ENCODE measurements around the gene UCHL1.

Gene UCHL1

DNA sequence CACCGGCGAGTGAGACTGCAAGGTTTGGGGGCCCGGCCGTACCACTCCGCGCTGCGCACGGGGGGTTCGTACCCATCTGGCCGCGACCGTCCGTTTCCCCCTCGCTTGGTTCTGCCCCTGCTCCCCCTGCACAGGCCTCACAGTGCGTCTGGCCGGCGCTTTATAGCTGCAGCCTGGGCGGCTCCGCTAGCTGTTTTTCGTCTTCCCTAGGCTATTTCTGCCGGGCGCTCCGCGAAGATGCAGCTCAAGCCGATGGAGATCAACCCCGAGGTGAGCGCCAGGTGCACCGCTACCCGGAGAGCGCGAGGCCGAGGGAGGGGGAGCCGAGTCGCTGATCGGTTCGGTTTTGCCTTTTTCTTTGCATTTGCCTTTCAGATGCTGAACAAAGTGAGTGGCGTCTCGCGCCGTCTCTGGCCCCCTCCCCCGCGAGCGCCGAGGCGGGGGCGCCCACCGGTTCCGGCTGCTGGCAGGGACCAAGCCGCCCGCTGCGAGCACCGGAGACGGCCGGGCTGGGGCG, at the start of gene UCHL1:
Gene UCHL1, plus strand, starts transcription at position 189 of the 517 bp plus-strand sequence. Its CDS starts 49 bp downstream, at position 238.
- no peak for DNase-seq

DNA sequence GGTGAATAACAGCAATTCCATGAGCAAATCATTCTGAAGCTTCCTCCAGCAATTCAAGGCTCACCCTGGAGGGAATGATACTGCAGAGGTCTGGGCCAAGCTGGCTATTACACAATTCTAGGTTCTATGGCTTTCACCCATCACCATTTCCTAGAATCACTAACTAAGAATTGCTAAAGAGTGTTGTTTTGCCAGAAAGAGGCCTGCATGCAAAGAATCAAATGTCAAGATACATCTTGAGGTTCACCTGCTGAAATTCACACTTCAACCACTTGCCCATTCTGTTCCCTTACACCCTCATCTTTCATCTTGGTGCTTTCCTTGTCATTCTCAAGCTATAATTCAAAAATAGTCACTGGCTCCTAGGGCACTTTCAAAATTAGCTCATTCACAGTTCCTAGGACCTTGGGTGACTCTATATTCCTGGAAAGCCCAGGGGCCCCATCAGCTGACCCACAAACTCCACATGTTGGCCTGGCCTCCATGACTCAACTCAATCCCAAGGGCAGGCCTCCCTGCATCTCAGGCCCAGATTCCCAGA, 49.4 kb upstream of the UCHL1 start:
- DNase-seq = no peak

DNA sequence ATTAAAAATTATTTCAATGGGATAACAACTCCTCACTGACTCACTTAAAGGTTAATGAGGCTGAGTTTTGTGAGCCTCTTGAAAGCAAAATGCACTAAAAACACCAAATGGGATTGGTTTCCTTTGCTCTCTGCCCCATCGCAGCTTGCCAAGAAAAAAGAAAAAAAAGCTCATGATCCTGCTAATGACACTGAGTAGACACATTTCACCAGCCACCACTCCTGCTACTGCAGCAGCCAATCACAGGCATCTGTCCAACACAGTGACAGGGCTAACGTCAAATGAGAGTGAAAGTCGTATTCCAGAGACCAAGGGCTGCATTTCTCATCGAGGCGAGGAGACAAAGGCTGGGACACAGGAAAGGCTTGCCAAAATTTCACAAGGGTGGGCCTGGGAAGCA, 47.5 kb upstream of the UCHL1 start:
- DNase-seq = no peak

DNA sequence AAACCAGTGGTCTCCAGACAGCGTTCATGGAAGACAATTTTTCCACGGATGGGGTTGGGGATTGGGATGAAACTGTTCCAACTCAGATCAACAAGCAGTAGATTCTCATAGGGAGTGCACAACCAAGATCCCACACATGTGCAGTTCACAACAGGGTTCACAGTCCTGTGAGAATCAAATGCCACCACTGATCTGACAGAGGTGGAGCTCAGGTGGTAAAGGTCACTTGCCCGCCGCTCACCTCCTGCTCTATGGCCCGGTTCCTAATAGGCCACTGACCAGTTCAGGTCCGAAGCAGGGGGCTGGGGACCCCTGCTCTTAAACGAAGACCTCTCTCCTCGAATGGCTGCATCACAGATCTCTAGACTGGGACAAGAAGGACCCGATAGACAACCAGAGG, 46.8 kb upstream of the UCHL1 start:
- no peak for DNase-seq

DNA sequence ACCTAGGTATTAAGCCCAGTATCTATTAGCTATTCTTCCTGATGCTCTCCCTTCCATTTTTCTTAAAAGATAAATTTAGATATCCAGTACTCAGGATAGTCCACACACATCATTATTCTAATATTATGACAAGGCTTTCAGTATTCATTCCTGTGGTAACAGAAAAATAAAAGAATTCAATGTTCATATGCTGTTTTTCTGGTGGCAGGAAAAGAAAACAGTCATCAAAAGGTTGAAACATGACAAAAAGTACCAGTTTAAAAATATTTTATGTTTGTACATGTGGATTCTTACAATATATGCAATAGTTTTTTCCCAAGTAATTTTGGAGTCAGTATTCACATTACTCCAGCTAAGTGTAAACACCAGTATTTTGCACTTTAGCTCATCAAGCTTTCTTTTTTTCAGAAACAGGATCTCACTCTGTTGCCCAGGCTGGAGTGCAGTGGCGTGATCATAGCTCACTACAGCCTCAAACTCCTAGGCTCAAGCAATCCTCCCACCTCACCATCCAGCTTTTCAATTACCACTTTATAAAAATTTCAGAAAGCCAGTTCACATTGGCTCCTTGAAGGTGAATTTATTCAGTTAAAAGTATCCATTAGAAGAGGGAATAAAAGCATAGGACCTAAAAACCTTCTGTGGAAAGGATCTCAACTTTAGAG, 44.6 kb upstream of the UCHL1 start:
- DNase-seq = no peak

DNA sequence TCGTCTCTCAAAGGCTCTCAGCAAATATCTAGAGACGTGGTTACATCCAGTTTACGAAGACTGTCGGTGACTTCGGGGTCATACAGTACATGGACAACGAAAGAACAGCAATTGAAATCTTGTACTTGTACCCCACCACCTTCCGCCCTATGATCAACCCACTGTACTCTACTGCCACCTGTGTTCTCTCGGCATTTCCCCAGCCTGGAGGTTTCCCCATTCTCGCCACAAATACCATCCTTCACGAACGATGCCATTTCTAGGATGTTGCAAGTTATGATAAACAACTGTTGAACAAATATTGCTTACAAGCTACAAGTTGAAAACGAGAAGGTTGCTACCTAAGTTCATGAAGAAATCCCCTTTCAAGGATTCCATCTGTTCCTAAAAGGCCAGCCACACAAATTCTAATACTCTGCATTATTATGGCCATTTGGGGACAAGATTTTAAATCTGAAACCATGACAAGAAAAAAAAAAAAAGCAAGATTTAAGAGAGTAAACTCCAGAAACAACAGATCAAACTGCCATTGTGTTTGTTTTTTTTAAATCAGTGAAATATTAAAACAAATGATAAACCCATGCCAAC, 44.0 kb upstream of the UCHL1 start:
- DNase-seq = no peak

DNA sequence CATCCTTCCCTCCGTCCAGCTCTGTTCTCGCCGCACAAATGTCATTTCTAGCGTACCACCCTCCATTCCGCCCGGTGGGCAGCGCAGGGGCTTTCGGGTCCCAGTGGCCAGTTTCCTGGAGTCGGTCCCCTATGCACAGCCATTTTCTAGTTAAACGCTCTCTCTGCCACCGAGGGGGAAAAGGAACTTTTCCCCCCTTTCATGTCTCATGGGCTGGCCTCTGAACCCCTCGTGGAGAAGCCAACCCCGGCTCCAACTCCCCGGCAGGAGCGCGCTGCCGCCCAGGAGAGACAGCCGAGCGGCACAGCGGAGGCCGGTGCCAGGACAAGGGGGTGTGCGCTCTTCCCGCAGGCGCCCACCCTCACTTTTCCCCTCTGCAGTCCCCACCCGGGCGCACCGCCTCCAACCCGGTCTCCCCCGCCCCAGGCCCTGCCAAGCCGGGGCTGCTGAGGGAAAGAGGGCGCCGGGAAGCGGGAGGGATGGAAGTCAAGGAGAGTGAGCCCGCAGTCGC, 43.0 kb upstream of the UCHL1 start:
- DNase-seq = no peak

DNA sequence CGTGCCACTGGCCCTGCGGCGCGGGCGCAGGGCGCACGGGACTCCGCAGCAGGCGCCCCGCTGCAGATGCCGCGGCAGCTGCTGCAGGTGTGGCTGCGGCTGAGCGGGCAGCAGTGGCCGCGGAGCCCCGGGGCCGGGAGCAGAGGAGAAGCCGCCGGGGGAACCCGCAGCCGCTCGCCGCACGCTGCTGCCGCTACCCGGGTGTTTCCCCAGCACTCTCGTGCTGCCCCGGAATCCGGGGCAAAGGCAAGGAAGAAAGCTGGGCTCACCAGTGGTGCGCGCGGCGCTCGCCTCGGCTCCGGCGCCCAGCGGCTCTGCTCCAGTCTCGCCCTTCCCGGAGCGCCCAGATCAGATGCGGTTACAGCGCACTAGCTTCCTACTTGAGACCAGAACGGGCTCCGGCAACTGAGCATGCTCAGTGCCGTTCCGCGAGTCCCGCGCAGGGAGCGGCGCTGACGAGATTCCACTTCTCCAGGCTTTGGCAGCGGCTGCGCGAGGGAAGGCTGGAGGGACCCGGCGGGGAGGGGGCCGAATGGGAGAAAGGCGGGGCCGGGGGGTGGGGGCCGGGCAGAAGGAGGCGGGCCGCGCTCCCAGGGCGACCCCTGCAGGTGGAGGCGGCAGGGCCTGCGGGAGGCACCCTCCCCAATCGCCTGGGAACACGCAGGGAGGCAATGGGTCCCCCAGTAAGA, 42.4 kb upstream of the UCHL1 start, which contains the start of gene APBB2:
Gene APBB2, minus strand, starts transcription at position 407 of the 689 bp plus-strand sequence. CDS start 181,288 bp downstream, outside the sequence.
- peak; percentile 25 to 34 for DNase-seq

DNA sequence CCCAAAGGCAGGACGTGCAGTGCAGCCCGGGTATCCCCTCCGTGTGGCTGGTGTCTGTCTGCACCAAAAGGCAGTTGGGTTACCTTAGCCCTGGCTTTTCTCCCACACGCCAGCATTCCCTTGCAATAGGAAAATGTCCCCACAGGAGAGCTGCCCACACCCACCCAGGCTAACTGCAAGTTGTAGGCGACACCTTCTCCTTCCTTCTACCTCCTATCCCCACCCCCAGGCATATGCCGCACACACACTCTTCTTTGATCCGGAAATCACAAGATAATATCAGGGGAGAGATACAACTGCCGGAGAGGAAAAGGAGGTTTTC, 41.9 kb upstream of the UCHL1 start:
- DNase-seq = no peak

DNA sequence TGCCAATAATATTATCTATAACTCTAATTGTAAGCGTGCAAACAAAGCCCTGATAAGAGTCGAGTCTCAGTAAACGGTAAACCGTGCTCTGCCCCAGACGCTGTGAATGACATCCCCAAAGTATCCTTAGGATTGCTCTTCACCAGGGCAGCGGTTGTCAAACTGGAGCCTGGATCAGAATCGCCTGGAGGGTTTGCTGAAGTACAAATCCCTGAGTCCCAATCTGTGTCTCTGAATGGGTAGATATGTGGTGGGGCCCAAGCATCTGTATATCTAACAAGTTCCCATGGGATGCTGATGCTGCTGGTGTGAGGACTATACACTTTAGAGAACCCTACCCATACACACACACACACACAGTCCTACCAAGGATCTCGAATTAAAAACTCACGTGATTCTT, 41.6 kb upstream of the UCHL1 start:
- no peak for DNase-seq

DNA sequence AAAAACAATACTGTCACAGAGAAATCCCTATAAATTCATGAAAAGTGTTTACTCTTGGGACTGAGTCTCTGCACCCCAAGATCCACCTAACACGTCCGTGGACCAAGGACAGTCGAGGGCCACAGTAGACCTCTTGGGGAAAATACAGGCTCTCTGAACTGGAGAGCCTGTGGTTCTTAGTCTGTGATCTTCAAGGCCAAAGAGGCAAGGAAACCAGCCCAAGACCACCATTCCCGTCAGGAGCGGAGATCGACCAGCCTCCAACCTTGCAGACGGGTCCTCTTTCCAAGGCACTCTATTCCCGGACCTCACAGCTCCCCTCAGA, 40.8 kb upstream of the UCHL1 start:
- DNase-seq = no peak

DNA sequence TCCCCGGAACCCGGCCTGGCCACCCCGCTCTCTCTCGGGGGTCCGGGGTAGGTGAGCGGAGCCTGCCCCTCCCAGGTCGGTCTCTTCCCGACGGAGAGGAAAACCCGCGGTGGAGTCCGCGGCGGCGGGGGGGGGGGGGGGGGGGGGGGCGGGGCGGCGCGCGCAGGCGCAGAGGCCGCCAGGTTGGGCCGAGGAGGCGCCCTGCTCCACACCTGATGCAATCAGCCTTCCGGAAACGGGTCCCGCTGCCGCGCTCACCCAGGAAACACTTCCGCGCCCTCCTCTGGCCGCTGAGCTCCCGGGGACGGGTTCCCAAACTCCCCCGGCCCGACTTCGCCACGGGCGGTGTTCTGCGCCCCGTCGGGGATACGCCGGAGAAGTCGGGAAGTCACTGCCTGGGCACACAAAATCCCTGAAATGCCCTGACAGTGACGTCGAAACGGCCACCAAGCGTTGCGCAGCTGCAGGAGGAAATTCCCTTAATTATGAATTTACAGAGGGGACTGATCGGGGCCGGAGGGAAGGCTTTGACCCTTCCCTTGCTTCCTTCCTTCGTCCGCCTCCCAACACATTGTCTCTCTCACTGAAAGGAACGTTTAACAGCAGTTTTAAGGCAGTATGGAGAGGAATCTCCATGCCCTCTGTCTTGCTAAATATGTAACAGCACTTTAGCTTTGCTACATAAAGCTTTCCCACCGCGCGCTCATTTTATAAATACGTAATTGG, 40.3 kb upstream of the UCHL1 start:
- peak; percentile 17 to 24 for DNase-seq

DNA sequence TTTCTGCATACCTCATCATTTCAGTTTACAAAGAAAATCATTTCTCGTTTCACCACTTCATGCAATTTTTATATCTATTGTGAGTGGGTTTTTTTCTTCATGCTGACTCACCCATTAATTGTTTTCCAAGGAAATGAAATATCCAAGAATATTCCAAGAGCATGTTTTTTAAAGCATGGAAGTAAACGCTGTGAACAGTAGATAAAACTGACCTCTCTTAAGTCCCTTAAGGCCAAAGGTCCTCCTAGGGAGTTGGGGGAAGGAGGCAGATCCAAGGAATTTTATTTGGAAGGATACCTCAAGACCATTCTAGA, 39.8 kb upstream of the UCHL1 start:
- DNase-seq = no peak

DNA sequence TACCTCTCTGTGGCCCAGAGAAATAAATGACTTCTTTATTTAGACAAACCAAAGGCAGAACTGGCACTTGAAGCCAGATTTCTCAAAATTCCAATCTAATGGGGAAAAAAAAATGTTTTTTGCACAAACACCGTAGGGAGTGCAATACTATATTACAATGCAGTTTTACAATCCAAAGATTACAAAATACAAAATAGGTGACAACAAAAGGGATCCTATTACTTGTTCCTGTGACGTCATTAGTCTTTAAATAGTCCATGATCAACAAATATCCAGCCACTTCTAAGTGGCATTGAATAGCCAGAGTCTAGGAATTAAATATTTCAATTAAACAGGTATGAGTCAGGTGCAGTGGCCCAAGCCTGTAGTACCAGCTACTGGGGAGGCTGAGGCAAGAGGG, 39.4 kb upstream of the UCHL1 start:
- no peak for DNase-seq

DNA sequence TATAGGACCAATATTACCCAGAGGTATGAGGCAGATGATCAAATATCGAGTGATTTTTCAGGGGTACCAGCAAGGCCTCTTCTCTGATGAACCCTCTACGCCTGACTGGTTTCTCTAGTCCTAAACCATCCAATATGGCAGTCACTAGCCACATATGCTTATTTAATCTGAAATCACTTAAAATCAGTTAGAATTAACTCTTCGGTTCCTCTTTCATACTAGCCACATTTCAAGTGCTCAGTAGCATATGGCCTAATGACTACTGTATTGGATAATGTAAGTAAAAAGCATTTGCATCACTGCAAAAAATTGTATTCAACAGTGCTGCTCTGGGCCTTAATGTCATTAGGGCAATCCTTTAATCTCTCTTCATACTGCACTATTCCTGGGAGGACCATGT, 38.0 kb upstream of the UCHL1 start:
- DNase-seq = no peak

DNA sequence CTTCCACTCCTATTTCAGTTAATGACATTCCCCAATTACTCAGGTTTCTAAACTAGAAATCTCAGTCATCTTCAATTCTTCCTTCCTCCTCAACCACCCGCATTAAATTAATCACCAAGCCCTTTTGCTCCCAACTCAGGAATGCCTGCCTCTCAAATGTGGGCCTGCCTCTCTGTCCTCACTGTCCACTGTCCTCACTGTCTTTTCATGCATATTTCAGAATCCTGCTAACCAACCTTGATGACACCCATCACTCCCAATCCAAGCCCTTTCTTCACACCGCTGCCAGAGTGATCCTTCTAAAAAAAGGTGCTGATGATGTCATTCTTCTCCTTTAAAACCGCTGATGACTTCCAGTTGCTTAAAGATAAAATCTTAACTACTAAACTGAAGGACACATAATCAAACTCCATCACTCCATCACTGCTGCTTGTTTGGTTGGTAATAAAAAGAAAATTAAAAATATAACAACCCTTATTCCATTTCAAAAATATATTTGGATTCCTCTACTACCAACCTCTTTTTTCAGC, 37.2 kb upstream of the UCHL1 start:
- DNase-seq = no peak

DNA sequence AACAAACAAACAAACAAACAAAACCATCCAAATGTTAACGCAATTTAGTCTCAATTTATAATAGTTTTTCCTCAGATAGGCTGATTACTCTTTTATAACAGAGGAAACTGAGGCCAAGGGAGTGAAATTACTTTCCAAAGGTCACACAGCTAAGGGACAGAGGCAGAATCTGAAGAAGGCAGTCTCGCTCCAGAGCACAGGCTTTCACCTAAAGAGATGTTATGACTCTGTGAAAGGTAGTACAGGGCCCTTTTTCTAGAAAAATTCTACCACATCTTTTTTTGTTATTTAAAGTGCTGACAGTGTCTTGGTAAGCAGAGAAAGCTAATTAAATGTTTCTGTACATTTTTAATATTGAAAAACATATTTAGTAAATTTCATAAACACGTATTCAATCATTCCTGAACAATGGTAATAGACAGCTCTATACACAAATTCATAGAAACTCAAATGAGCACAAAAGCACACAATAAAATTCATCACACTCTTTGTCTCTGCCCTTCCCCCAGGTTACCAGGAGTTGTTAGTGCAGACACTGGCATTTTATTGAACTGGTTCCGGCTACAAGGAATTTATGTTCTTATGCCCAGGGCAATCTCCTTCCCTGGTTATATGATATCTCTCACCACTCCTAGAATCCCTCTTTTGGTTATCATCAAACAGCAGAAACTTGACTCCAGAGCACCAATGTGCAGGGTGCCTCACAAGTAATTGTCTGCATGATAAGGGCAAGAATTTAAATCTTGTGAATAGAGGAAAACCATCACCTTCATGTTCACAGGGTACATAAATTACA, 34.7 kb upstream of the UCHL1 start:
- no peak for DNase-seq

DNA sequence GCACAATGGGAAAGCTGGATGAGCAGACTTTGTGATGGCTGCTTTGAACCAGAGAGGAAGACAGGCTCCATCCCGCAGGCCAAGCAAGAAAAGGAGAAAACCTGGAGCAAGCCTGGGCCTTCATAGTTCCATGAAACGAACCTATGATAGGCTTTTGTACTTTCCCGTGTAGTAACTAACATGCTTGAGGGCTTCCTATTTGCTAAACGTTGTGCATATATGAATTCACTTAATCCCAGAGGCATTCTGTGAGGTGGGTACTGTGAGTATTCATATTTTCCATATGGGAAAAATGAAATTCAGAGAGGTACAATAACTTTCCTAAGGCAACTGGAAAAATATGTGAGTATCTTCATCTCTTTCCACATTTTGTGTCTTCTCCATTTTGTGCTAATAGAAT, 28.8 kb upstream of the UCHL1 start:
- DNase-seq = no peak

DNA sequence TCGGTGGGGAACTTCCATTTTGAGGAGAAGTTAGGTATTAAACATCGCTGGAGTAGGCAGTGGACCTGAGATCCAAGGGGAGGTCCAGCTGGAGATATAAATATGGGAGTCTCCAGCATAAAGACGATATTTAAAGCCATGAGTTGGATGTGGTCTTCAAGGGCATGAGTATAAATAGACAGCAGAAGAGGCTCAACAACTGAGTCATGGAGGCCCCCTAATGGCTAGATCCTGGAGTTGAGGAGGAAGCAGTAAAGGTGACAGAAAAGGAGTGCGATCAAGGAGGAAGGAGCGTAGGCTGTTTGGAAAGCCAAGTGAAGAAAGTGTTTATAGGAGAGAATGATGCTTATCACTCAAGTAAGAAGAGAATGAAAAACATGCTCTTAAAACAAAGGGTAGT, 24.3 kb upstream of the UCHL1 start:
- no peak for DNase-seq

DNA sequence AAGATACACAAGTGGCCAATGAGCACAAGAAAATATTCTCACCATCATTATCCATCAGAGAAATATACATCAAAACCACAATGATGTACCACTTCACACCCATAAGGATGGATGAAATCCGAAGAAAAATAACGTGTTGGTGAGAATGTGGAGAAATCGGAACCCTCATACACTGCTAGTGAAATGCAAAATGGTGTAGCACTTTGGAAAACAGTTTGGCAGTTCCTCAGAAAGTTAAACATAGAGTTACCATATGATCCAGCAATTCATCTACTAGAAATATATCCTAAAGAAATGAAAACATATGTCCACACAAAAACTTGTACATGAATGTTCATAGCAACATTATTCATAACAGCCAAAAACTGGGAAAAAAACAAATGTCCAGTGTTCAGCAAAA, 23.9 kb upstream of the UCHL1 start:
- DNase-seq = no peak

DNA sequence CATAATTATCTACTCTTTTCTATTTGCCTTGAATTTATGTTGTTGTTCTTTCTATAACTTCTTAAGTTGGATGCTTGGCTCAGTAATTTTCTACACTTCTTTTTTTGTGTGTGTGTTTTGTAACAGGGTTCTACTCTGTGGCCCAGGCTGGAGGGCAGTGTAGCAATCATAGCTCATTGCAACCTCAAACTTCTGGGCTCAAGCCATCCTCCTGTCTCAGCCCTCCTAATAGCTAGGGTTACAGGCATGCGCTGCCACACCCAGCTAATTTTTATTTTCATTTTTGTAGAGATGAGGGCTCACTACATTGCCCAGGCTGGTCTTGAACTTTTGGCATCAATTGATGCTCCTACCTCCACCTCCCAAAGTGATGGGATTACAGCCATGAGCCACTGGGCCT, 20.7 kb upstream of the UCHL1 start:
- no peak for DNase-seq

DNA sequence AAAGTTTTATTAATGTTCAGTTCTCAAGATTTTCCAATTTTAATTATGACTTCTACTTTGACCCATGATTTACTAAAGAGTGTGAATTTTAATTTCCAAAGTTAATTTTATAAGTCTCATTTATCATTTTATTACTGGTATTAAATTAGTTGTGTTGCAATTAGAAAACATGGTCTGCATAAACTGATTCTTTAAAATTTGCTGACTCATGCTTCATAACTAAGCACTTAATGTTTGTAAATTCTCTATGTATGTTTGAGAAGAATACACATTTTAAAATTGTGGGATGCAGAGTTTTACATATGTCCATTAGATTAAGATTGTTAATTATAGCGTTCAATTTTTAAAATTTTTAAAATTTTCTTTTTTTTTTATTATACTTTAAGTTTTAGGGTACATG, 20.2 kb upstream of the UCHL1 start:
- no peak for DNase-seq
